Astrocyte (in vitro differentiated cells and primary cell): ENCODE data around the gene VPREB3.

Experiments used
- EZH2 ChIP-seq: IDR thresholded peaks from 2 replicates; pipeline ENCODE4 v1.6.1; 2012; ENCODE audit warnings: mild to moderate bottlenecking, low read length, inconsistent platforms; ENCODE audit not compliant: insufficient read depth
- TF ChIP-seq, protein P1 (sequence below): IDR thresholded peaks from 2 replicates; pipeline ENCODE4 v1.5.1; 2011; ENCODE audit warnings: low read depth, mild to moderate bottlenecking, inconsistent platforms, low read length, moderate library complexity; ENCODE audit not compliant: insufficient read depth

DNA sequence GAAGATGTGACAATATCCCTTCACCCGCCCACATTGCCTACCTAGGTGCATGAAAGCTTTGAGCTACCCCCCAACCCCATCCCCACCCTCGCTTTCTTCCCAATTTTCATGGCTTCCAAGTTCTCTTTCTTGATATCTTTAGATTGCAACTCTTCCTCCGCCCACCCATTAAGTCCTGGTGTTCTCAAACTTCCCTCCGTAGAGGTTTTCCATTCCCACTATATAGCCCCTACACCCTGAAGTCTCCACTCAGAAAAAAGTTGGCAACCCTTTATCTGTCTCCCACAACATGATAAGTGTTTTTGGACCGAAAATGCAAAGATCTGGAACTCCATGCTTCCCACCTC lies 3.9 kb downstream of the VPREB3 start:
- TF ChIP-seq, protein P1, sequence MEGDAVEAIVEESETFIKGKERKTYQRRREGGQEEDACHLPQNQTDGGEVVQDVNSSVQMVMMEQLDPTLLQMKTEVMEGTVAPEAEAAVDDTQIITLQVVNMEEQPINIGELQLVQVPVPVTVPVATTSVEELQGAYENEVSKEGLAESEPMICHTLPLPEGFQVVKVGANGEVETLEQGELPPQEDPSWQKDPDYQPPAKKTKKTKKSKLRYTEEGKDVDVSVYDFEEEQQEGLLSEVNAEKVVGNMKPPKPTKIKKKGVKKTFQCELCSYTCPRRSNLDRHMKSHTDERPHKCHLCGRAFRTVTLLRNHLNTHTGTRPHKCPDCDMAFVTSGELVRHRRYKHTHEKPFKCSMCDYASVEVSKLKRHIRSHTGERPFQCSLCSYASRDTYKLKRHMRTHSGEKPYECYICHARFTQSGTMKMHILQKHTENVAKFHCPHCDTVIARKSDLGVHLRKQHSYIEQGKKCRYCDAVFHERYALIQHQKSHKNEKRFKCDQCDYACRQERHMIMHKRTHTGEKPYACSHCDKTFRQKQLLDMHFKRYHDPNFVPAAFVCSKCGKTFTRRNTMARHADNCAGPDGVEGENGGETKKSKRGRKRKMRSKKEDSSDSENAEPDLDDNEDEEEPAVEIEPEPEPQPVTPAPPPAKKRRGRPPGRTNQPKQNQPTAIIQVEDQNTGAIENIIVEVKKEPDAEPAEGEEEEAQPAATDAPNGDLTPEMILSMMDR, result no peak
- no peak for TF ChIP-seq EZH2
